Measurements from ENCODE around the gene SLC40A1. TPM values are rescaled to one million over a fixed set of nuclear protein-coding genes. Genes with fewer than 3 reads are reported as not detected.

Gene SLC40A1
- total RNA-seq, 4 donors from 2014 or later = 87.1 to 252 (median 176) TPM

- Histone ChIP-seq H3K4me1 (peaks cover 6 to 7% of the 10 kb centered on the region in 2 donors), H3K27ac (peak overlapping the region; percentile 77 to 98), H3K36me3 (no peaks in the 10 kb centered on the region), H3K9me3 (no peaks in the 10 kb centered on the region), H3K4me3 (no peak overlapping the region), H3K27me3 (no peaks in the 10 kb centered on the region)
- intact Hi-C loops (cut with DNase I; ENCODE audit: low total_unique reads) = no loop called here
- DNase-seq = no peak
- no peak for TF ChIP-seq CTCF (IDR thresholded peaks at IDR 0.05)
- TF ChIP-seq POLR2A (IDR thresholded peaks at IDR 0.05) = no peak
These were observed 52.6 kb downstream of the SLC40A1 start for GRCh38 chr2:189527812-189528592.

GRCh38 chr2:189527041-189527750, 53.4 kb downstream of the SLC40A1 start:
- Histone ChIP-seq H3K4me3 (peak overlapping the region; percentile 7 to 15), H3K9me3 (no peaks in the 10 kb centered on the region), H3K36me3 (no peaks in the 10 kb centered on the region), H3K27me3 (no peaks in the 10 kb centered on the region), H3K27ac (peak overlapping the region; percentile 77 to 98), H3K4me1 (peaks cover 6 to 7% of the 10 kb centered on the region in 2 donors)
- TF ChIP-seq CTCF (IDR thresholded peaks at IDR 0.05) (no peak), POLR2A (IDR thresholded peaks at IDR 0.05) (no peak)
- intact Hi-C loops (cut with DNase I; ENCODE audit: low total_unique reads) = no loop called here
- DNase-seq = peak; percentile 33 to 63

GRCh38 chr2:189526241-189526640, 54.3 kb downstream of the SLC40A1 start:
- peak overlapping the region; percentile 77 to 98 for H3K27ac ChIP-seq
- no peak for TF ChIP-seq CTCF (IDR thresholded peaks at IDR 0.05)
- no peak for TF ChIP-seq POLR2A (IDR thresholded peaks at IDR 0.05)
- no peak overlapping the region for H3K4me3 ChIP-seq
- H3K4me1 ChIP-seq = peaks cover 6 to 7% of the 10 kb centered on the region in 2 donors
- intact Hi-C loops (cut with DNase I; ENCODE audit: low total_unique reads) = no loop called here
- DNase-seq = no peak
- no peaks in the 10 kb centered on the region for H3K27me3 ChIP-seq
- H3K9me3 ChIP-seq = no peaks in the 10 kb centered on the region
- no peaks in the 10 kb centered on the region for H3K36me3 ChIP-seq

GRCh38 chr2:189524746-189525145, 55.8 kb downstream of the SLC40A1 start:
- H3K4me1 ChIP-seq = peaks cover 6 to 9% of the 10 kb centered on the region in 2 donors
- H3K27me3 ChIP-seq = no peaks in the 10 kb centered on the region
- TF ChIP-seq POLR2A (IDR thresholded peaks at IDR 0.05) (no peak), CTCF (IDR thresholded peaks at IDR 0.05) (no peak)
- H3K9me3 ChIP-seq = no peaks in the 10 kb centered on the region
- H3K27ac ChIP-seq = peak overlapping the region; percentile 77 to 98
- H3K4me3 ChIP-seq = no peak overlapping the region
- no peaks in the 10 kb centered on the region for H3K36me3 ChIP-seq
- no peak for DNase-seq
- intact Hi-C loops (cut with DNase I; ENCODE audit: low total_unique reads) = no loop called here

Data from uterus (tissue), 4 donors.